ENCODE data around the gene TSPAN4.

- no peak for TF ChIP-seq CTCF (IDR thresholded peaks at IDR 0.05)
- no peak for TF ChIP-seq POLR2A (IDR thresholded peaks at IDR 0.05; ENCODE audit: low read depth)
These were observed 71.6 kb downstream of the TSPAN4 start for GRCh38 chr11:914204-914603.

All from esophagus muscularis mucosa (tissue), 3 donors.